ENCODE measurements around the gene LRRC7. TPM values are rescaled to one million over a fixed set of nuclear protein-coding genes. Genes with fewer than 3 reads are reported as not detected.
"Not testable (repeated sequence)": the region's sequence is repeated elsewhere in the genome, so short reads cannot be mapped to it uniquely, and the experiment has no call there.

Gene LRRC7
- total RNA-seq, 1 experiment from 2014 or later, result 0.80 TPM

DNA sequence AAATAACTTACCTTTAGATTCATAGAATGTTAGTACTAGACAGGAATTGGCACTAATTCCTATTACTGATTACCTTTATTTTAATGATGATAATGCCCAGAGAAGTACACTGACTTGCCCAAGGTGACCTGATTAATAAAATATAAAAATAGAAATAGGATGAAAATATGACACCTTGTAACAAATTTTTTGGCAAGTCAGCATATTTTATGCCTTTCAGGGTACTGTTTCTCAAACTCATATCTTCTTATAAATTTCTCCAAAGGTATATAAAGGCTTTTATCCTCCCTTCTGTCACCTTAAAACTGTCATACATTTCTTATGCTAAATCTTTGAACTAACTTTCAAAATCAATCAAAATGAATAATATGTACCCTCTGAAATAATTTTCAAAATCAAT lies 466.2 kb downstream of the LRRC7 start:
- DNase-seq (ENCODE audit: low read depth), result no peak

DNA sequence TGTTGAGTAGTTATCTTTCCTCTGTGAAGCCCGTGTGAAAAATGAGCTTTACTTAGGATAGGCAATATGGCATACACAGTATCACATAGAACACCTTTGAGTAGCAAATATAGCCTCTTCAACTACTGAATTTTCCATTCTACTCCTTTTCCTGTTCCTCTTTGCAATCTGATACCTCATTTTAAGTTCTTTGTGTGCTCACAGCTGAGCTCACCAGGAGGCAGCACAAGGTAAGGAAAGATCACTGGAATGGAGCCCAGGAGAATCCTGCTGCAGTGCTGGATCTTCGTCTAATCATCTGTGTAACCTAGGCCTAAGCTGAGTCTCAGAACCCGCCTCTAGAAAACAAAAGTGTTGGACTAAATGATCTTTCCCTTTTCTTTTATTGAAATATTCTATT lies 466.7 kb downstream of the LRRC7 start:
- peak; percentile 81 for DNase-seq (ENCODE audit: low read depth)

DNA sequence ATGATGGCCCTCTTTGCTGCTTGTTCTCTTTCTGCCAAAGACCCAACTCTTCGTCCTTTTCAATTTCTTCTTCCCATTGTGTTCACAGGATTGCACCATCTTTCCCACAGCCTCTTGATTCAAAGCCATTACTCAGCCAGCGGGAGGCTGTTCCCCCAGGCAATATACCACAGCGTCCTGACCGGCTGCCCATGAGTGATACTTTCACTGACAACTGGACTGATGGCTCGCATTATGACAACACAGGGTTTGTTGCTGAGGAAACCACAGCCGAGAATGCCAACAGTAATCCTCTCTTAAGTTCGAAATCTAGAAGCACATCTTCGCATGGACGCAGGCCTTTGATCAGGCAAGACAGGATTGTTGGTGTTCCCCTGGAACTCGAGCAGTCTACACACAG lies 470.3 kb downstream of the LRRC7 start:
- peak; percentile 73 for DNase-seq (ENCODE audit: low read depth)

DNA sequence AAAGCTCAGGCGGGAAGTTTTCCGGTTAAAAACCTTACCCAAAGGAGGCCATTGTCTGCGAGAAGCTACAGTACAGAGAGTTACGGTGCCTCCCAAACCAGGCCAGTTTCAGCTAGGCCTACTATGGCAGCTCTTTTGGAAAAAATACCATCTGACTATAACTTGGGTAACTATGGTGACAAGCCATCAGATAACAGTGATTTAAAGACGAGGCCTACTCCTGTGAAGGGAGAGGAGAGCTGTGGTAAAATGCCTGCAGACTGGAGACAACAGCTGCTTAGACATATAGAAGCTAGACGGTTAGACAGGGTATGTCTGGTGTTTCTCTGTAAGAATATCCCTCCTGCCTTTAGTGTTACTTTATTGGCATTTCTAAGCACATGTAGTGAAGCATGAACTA lies 471.8 kb downstream of the LRRC7 start:
- DNase-seq (ENCODE audit: low read depth), result no peak

DNA sequence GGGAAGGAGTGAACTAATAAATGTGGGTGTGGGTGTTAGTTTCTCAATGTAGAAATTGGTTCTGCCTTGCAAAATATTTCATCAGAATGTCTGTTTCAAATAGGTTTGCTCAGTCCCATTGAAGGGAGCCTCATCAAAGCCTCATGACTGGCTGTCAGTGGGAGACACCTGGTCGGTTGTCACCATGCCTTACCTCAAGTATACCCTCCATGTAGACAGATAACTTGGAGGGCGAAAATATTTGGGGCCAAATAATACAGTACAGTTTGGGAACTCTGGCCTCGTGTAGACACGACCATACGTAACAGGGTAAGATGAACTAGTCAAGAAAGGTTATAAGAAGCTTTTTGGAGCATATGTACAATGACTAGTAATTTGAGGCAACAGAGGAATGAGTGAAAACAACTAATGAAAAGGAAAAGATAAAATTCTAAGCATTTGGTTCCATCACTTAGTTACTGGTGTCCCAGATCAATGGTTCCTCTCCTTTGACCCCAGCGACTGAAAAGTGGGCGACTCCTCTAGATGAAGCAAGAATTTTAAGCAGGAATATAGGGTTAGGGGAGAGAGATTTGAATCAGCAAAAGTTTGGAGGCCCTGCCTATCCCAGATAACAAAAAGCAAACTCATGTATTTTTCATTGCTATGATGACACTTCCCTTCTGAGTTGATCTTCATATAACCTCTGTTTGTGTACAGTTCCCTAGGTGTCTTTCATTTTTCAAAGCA lies 473.8 kb downstream of the LRRC7 start:
- no peak for DNase-seq (ENCODE audit: low read depth)

DNA sequence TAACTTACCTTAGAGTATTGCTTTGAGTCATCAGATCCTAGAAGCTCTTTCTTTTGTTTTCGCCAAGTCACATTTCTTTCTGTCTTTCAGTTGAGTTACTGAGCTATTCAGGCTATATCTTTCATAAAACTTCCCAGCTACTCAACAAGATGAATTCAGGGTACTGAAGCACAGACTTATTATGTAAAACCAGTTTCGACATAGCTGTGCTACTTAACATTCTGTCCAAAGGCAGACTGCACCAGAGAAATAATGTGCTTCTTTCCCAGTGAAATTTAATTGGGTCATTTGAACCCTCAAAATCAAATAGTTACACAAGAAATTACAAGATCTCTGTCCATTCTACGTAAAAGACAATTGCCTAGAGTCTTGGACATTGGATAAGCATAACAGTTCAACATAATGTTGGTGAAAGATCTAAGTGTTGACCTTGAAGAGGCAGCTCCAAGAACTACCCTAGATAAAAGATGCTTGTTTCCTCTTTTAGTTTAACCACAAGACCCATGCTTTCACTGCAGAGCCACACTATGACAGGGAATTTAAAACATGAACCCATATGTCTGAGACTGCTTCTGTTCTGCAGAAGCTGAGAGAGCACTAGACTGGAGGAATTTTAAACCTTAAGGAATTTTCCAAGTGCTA lies 474.5 kb downstream of the LRRC7 start:
- DNase-seq (ENCODE audit: low read depth), result peak; percentile 17

DNA sequence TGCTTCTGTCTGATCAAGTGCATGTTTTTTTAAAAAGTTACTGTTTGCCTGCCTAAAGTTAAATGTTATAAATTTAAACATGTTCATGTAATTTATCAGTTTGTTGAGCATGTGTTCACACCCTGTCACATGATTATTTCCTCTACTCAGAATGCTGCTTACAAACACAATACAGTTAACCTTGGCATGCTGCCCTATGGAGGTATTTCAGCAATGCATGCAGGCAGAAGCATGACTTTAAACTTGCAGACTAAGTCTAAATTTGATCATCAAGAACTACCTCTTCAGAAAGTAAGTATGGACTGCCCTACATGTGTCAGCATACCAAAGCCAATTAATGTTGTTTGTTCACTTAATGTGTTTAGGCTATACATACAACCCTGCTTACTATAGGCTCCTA lies 476.1 kb downstream of the LRRC7 start:
- peak; percentile 77 for DNase-seq (ENCODE audit: low read depth)

DNA sequence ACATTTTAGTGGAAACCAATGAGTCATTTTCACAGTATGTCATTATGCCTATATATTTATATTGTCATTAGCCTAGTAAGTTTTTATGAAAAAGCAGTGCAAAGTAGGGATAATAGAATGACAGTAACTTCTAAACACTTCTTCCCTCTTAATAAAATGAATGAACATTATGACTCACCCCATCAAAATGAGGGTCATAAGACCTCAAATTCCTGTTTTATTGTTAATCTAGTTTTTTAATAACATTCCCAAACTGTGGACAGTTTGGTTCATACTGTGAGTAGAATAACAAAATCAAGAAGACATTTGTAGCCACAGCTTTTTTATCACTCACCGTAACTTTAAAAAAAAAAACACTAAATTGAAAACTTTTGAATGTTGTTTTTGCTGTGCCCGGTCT lies 477.1 kb downstream of the LRRC7 start:
- DNase-seq (ENCODE audit: low read depth), result peak; percentile 87

DNA sequence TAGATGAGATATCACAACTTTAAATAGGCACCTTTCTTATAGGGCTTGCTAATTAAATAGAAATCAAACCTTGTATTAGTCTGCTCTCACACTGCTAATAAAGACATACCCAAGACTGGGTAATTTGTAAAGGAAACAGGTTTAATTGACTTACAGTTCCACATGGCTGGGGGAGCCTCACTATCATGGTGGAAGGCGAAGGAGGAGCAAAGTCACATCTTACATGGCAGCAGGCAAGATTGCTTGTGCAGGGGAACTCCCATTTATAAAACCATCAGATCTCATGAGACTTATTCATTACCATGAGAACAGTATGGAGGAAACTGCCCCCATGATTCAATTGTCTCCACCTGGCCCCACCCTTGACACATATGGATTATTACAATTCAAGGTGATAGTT lies 477.9 kb downstream of the LRRC7 start:
- DNase-seq (ENCODE audit: low read depth), result not testable (repeated sequence)

DNA sequence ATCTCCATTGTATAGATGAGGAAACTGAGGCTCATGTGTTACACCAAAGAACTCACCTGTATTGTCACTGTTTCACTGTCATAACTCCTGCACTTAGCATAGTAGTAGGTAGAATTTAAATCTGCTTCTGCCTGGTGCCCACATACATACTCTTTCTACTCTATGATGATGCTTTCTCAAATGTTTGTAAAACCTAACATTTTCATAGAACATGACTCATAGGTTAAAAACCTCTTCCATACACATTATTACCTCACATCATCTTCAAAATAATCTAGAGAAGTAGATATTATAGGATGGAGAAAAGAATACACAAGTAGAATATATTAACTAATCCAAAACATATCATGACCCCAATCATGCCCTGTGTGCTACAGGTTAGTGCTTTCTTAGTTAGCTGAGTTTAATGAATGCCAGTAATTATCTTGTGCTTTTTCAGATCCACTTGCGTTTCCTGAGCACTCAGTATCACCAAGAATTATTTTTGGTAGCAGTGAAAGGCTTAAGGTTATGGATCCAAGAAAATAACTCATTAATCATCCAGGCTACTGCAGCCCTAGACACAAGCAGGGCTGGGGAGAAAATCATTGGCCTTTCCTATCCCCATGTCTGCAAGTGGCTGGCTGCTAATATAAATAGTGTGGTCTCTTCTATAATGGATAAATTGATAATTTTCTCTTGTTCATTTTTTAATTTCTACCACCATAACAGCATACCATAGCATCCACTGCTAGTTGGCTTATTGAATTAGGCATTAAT lies 480.8 kb downstream of the LRRC7 start:
- DNase-seq (ENCODE audit: low read depth), result peak; percentile 27

DNA sequence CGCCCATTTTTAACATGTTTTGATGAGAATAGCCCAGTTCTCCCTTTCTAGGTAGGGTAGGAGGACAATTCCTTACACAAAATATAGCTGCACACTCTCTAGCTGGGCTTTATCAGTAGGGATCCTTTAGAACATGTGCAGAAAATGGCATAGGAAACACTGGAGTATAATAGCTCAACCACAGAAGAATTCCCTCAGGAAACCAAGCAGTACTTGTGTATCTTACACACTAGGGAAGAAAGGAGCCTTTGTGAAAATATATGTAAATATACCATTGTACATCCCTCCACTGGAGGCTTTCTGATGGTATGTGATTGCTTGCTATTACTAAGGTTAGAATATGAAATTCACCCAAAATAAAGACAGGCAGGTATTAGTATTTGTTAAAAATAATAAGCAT lies 484.2 kb downstream of the LRRC7 start:
- DNase-seq (ENCODE audit: low read depth), result no peak

DNA sequence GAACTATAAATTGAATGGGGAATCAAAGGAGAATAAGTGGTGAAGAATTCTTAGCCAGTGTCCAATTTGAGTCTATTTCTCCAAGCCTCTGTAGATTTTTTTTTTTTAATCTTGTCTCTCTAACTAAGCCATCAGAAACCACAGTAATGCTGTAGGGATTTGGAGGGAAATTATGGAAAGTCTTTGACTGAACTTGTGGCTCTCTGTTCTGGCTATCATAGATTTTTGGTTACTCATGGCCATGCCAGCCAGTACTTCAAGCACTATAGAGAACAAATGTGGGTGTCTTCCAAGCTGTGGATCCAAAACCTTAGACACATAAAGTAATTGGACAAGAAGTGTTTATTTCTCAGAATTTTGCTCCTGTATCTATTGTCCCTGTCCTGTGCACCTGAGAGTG lies 489.8 kb downstream of the LRRC7 start:
- DNase-seq (ENCODE audit: low read depth), result peak; percentile 74

DNA sequence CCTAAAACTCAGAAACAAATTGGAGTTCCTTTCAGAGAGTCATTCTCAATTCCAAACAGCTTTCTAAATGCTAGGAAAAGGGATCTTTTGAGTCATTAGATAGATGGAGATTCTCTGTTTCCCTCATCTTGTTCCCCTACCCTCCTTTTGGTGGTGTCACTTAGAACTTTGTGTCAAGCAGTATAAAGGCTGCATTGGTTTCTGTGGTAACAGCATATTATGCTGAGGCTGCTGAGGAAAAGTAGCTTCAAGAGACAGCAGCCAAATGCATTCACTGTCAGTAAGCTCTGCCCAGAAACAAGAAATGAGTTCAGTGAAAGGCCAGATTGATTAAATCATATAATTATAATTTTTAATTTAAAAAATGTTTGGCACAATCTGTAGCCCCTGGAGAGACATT lies 493.5 kb downstream of the LRRC7 start:
- DNase-seq (ENCODE audit: low read depth), result no peak

DNA sequence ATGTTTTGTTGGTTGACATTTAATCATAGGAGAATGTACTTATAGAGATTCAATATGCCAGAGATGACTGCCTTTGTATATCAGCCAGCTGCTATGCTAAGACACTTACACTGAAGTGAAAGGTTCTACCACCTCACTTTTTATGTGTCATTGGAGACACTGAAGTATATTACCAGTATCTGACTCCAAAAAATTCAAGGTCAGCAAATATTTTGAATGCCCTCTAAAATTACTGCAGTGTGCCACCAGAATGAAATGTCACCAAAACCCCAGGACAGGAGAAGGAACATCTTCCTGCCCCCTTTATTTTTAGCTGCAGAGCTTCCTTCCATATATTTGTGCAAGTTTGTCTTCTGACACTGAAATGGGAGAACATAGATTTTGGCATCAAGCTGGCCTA lies 496.1 kb downstream of the LRRC7 start:
- DNase-seq (ENCODE audit: low read depth), result no peak

DNA sequence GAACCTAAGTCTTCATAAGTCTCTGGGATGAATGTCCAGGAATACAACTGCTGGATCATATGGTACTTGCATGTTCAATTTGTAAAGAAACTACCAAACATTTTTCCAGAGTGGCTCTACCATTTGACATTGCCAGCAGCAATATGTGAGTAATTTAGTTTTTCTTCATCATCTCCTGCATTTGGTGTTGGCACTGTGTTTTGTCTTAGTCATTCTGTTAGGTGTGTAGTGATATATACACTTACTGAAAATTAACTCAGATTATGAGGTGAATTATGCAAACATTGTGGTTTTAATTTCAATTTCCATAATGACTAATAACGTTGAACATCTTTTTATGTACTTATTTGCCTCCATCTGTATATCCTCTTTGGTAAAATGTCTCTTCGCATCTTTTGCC lies 499.0 kb downstream of the LRRC7 start:
- DNase-seq (ENCODE audit: low read depth), result no peak

DNA sequence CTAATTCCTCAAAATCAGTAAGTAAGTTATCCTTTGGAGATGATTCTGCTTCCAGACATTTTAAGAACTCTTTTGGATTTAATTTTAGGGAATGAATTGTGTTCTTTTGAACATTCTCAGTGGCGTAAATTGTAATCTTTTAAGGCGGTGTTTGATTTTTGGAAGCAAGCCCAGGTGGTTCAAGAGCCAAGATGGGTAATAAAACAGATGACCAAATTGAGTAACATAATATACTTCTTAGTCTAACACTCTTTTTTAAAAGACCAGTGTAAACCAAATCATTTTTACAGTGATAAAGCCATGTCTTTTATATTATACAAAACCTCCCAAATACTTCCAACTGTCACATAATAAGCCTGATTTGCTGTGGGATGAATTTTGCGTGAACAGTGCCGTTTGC lies 503.9 kb downstream of the LRRC7 start:
- DNase-seq (ENCODE audit: low read depth), result peak; percentile 67

DNA sequence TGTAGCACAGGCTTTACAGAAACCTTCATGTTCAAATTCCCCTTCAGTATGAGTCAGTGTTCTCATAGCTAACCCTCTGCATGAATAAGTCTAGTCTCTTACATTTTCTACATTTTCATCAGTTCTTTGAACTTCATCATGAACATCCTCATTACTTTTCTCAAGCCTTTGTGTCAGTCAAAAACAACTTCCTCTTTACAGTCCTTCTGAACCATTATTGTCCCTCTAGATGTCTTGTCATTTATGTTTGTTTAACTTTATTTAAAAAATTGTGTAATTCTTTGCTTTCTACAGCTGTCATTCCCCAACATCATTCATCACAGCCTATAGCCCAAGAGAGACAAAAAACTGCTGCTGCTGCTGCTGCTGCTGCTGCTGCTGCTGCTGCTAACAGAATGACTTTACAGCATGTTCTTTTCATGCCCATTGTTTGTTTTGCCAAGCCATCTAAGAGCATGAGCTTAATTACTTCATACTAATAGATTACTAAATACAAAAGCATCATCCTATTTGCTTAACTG lies 504.6 kb downstream of the LRRC7 start:
- DNase-seq (ENCODE audit: low read depth), result peak; percentile 72

DNA sequence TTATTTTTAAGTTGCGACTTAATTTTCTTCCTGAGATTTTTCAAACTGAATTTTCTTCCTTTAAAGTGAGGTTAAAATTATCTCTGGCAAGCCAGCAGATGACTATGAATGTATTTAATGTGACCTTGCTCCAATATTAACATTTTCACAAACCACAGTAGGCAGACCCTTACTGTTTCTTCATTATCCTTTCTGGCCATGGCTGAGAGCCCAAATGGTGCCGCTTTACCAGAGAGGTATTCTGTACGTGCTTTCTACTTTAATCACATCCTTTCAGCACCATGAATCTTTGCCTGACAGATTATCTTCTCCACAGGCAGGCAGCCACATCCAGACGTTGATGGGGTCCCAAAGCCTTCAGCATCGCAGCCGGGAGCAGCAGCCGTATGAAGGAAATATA lies 508.0 kb downstream of the LRRC7 start:
- DNase-seq (ENCODE audit: low read depth), result no peak

DNA sequence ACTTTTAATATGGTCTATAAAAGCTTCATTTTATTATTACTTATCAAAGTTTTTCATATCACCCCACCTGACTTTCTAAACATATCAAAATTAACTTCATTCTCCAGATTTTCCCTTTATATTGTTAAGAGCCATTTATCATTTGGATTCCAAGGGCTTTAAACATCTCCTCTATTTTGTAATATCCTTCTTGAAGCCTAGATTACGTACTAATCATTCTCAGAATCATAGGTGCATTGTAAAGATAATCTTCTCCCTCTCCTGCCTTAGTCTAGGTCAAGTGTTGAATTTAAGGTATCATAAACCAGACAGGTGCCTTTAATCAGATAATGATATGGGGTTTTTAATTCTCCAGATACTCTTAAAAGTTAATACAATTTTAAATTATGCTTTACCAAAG lies 509.3 kb downstream of the LRRC7 start:
- no peak for DNase-seq (ENCODE audit: low read depth)

DNA sequence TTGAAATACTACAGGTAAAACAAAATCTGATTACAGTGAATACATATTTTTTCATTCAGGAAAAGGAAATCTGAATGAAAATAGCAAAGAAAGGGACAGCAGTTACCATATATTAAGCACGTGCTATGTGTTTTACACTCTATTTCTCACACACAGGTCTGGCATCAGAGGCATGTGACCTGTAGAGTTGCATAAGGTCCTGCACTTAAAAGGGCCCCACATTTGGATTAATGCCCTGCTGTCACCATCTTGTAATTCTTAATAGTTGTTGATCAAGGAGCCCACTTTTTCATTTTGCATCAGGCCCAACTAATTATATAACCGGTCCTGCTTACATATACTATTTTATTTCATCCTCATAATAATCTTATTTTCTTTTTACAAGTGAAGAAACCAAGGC lies 511.8 kb downstream of the LRRC7 start:
- DNase-seq (ENCODE audit: low read depth), result no peak

DNA sequence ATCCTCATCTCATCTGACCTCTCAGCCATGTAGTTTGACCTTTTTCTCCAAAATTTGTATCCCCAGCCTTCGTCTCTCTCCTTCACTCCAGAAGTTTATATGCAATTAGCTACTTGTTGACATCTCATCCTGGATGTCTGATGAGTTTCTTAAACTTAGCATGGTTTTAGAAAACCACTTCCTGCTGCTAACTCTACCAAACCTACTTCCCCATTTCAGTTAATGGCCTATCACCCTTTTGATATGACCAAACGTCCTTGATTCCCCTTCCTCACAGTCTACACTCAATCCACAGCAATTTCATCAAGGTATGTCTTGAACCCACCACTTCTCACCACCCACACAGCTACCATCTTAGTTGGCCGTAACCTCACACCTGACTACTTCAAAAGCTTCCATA lies 515.8 kb downstream of the LRRC7 start:
- DNase-seq (ENCODE audit: low read depth), result no peak

DNA sequence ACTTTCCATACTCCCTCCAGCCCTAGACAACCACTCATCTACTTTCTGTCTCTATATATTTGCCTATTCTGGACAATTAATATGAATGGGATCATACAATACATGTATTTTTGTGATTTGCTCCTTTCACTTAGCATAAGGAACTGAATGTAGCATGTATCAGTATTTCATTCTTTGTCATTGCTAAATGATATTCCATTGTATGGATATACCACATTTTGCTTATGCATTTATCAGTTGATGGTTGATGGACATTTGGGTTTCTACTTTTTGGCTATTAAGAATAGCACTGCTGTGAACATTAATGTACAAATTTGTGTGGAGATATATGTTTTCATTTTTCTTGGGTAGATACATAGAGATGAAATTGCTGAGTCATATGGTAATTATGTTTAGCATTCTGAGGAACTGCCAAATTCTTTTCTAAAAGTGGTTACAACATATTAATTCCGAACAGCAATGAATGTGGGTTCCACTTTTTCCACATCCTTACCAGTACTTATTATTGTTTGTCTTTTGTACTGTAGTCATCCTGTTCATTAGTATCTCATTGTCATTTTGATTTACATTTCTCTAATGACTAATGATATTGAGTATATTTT lies 516.7 kb downstream of the LRRC7 start:
- DNase-seq (ENCODE audit: low read depth), result peak; percentile 16

Measured in LHCN-M2 (cell line).